GM18951 (cell line): ENCODE measurements around the gene CDKL5.

ENCODE experiments used
- POLR2A ChIP-seq: IDR thresholded peaks from 4 replicates; pipeline ENCODE4 v1.6.1; 2011; ENCODE audit warnings: mild to moderate bottlenecking; ENCODE audit not compliant: insufficient read length, insufficient read depth; ENCODE audit errors: extremely low read depth
- in situ Hi-C: fragments of 300-500 bp; cut with MboI; formaldehyde crosslinking; loops from one replicate; pipeline ENCODE4 v1.12.0; 2022; ENCODE audit warnings: low sequenced_read_pairs, mixed read lengths, inconsistent platforms; ENCODE audit not compliant: unreplicated experiment

Gene CDKL5

GRCh38 chrX:18613930-18614639 lies 188.7 kb downstream of the CDKL5 start:
- no peak for TF ChIP-seq POLR2A
- in situ Hi-C loops, result no loop called here

DNA sequence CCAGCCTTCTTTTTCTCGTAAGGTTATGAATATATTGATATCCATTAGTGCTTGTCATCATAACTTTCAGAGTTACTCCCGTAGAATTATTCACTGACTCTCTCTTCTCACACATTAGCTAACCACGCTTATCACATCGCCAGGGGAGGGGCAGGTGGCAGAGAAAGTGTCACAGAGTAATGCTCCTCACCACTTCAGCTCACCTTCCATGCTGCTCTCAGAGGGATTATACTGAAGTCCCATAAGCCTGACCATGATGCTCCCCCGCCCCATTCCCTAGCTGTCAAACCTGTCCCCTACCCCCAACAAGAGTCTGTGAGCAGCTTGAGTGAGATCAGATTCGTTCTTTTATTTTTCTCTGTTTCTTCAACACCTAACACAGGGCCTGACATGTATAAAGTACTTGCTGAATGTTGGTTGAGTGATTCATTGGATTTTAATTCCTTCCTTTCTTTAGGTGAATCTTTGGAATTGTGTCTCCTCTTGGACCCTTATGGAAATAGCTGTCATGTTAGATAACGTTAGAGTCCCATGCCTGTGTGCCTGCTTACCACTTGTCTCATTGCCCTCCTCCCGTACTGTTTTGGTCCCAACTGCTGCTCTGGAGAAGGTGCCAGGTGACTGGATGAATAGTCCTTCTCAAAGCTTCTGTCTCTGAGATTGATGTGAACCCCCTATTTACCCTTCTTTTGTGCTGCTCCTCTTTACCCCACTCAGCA lies 191.4 kb downstream of the CDKL5 start:
- in situ Hi-C loops, result no loop called here
- no peak for TF ChIP-seq POLR2A

- TF ChIP-seq POLR2A, result no peak
- in situ Hi-C loops, result no loop called here
Observed at GRCh38 chrX:18617407-18617750, 192.0 kb downstream of the CDKL5 start.

DNA sequence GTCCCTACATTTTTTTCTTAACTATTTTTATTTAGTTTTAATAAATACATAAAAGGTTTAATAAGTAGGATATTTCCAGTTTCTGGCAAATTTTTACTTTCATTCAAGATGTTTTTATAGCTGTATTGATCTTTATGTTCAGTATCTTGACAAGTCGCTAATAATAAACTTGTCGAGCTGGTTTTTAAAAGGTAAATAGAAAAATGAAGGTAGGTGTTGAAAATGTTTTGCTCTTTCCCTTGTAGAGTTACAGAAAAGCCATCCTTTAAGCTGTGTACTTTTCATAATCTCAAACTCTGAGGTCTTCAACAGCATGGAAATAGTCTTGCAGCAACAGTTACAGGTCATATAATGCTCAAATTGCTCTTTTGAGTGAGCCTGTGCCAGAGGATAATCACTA lies 193.9 kb downstream of the CDKL5 start:
- in situ Hi-C loops, result no loop called here

DNA sequence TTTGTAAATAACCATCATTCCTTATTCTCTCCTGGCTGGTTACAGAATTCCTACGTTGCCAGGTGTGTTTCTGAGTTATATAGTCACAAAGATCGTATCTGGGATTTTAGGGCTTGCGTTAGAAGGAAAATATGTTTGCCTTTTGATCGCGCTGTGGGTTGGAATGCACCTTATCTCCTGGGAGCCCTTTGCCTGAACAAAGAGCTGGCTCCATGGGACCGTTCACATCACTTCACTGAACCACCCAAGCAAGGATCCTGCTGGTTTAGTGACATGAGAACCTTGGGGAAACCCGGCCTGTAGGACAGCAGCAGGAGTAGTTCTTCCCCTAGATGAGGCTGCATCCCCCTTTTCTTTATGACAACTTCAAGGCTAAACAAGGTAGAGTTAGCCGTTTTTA lies 194.9 kb downstream of the CDKL5 start:
- no peak for TF ChIP-seq POLR2A

More for the DNA sequence above, 193.9 kb downstream of the CDKL5 start:
- TF ChIP-seq POLR2A, result no peak

DNA sequence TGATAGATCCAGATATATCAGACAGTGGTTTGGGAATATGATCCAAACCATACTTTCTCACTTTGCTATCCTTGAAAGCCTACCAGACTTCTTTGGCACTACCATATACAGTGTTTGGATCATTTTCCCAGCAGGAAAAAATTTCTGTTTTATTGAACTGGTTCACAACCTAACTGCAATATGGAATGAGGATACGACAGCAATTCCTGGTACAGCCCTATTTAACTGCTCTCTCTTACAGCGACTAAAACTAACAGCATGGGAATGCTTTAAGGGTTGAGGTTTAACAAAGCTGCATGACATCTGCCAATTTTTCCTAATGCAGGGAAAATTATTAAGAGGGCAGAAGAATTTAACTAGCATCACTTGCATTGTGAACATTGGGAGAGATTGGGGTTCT lies 199.2 kb downstream of the CDKL5 start:
- no peak for TF ChIP-seq POLR2A
- in situ Hi-C loops, result no loop called here

More for the DNA sequence above, 194.9 kb downstream of the CDKL5 start:
- in situ Hi-C loops, result no loop called here

DNA sequence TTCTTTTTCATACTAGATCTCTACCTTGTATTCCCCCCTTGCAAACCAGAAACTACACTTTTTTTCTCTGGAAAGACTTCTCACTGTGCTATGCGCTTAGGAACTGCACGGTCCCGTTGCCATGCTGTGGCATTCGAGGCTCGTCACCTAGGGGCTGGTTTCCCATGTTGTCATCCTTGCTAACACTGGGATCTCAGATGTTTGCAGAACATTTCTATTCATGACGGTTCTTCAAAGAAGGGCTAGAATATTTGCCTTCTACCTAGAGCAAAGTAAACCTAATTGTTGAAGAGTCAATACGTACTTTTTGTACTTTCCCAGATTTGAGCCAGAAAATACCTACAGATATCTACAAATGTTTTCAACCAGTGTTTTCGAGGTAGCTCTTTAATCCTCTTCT lies 205.5 kb downstream of the CDKL5 start:
- no peak for TF ChIP-seq POLR2A

GRCh38 chrX:18638398-18638797 lies 213.0 kb downstream of the CDKL5 start:
- in situ Hi-C loops, result no loop called here
- no peak for TF ChIP-seq POLR2A

More for the DNA sequence above, 205.5 kb downstream of the CDKL5 start:
- in situ Hi-C loops, result no loop called here

DNA sequence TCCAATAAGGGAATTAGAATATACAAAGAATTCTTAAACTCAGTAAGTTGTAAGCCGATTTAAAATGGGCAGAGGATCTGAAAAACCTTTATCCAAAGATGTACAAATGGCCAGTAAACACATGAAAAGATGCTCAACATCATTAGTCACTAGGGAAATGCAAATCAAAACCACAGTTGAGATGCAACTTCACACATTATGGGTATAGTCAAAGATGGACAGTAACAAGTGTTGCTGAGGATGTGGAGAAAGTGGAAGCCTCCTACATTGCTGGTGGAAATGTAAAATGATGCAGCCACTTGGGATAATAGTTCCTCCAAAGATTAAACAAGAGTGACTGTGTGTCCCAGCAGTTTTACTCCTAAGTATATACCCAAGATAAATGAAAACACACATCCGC lies 213.9 kb downstream of the CDKL5 start:
- in situ Hi-C loops, result no loop called here
- TF ChIP-seq POLR2A, result no peak

DNA sequence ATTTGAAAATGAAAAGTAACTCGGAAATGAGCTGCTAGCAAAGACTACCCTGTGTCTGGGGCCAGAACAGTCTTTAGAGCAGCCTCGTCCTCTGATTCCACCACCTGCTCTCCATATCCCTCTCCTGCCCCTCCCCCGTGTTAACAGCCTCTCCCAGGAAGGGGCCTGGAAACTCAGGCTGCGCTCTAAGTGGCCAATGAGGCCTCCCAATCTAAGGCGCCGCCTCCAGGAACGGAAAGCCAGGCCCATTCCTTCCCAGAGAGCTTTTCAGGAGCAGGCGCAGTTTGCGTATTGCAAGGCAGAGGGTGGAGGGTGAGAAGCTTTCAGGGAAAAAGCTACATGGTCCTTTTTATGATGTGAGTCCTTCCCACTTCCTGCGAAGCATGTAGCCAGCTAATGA lies 215.3 kb downstream of the CDKL5 start:
- TF ChIP-seq POLR2A, result no peak
- in situ Hi-C loops, result no loop called here

DNA sequence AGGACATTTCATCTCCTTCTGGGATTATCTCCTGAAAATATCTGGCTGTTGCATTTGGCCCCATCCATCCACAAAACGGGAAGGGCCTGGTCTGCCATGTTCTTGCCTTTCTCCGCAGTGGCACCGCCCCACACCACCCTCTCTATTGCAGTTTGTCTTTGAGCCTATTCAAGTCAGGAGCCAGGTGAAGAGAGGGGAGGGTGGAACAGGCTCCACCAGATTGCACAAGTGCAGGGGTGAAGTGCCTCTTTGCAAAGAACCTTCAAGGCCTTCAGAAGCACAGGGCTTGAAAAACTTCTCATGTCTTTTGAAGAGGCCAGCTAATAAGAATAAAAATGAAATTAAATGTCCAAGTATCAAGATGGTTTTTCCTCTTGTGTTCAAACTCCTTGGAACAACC lies 217.8 kb downstream of the CDKL5 start:
- no peak for TF ChIP-seq POLR2A
- in situ Hi-C loops, result no loop called here

DNA sequence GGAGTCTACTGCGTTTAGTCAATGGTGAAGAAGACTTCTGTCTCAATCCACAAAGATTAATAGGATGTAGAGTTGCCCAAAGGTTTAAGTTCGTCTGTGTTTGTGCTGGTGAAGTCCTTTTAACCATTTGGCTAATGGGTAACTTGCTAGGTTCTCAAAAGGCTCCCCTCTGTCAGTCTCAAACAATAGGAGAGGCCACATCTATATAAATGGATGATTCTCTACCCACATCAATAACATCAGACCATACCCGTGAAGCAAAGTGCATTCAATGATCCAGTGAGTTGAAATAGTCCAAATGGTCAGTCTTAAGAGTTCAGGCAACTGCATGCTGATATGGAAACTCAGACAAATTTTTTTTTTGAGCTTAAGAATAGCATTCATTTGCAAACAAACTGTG lies 218.4 kb downstream of the CDKL5 start:
- in situ Hi-C loops, result no loop called here
- no peak for TF ChIP-seq POLR2A

GRCh38 chrX:18647621-18648020 lies 222.2 kb downstream of the CDKL5 start:
- in situ Hi-C loops, result no loop called here
- no peak for TF ChIP-seq POLR2A

GRCh38 chrX:18649498-18649951 lies 224.1 kb downstream of the CDKL5 start:
- in situ Hi-C loops, result no loop called here
- TF ChIP-seq POLR2A, result no peak
